Measurements from ENCODE around the gene TMEM11. TPM values are rescaled to one million over a fixed set of nuclear protein-coding genes. Genes with fewer than 3 reads are reported as not detected.

Gene TMEM11
- total RNA-seq, 4 donors from 2014 or later: 25.6 to 38.0 (median 33.8) TPM

GRCh38 chr17:21149621-21150020 is 64.3 kb downstream of the TMEM11 start:
- Histone ChIP-seq H3K27ac (no peak overlapping the region), H3K36me3 (no peaks in the 10 kb centered on the region), H3K27me3 (no peaks in the 10 kb centered on the region), H3K4me1 (no peaks in the 10 kb centered on the region), H3K4me3 (no peak overlapping the region), H3K9me3 (no peaks in the 10 kb centered on the region)
- no peak for TF ChIP-seq POLR2AphosphoS5 (IDR thresholded peaks at IDR 0.05)
- no peak for TF ChIP-seq POLR2A (IDR thresholded peaks at IDR 0.05)
- no peak for TF ChIP-seq CTCF (IDR thresholded peaks at IDR 0.05)
- no peak for TF ChIP-seq EP300 (IDR thresholded peaks at IDR 0.05)
- 80% methylated on average over 1 of the region's 1 CpG for WGBS
- no peak for DNase-seq (ENCODE audit: low spot score in 2 of 2)

Other genes with a start within 250 kb of the TMEM11 start
- 100 to 1,000 TPM; 116 to 166 (median 152) TPM for gene USP22, start 171.2 kb downstream of the TMEM11 start, total RNA-seq
- gene DHRS7B, start 87.2 kb downstream of the TMEM11 start, total RNA-seq: 10 to 100 TPM; 42.8 to 64.1 (median 50.6) TPM
- 10 to 100 TPM; 11.2 to 21.1 (median 14.6) TPM for gene NATD1, start 39.2 kb upstream of the TMEM11 start, total RNA-seq
- 10 to 100 TPM; 54.5 to 97.4 (median 72.9) TPM for gene MAP2K3, start 70.5 kb upstream of the TMEM11 start, total RNA-seq
- 10 to 100 TPM in 1 of 4 donors, 1 to 10 TPM in 2, under 1 TPM in 1; 0.56 to 10.5 (median 5.6) TPM for gene KCNJ12, start 162.2 kb upstream of the TMEM11 start, total RNA-seq